ENCODE results near the gene FBXO39. TPM values are rescaled to one million over a fixed set of nuclear protein-coding genes. Genes with fewer than 3 reads are reported as not detected.
A peak's percentile ranks its signal among the peaks of the same experiment; 100 is the strongest.

The FBXO39 gene
- total RNA-seq, 1 donor from 2014 or later = not detected

GRCh38 chr17:6818938-6819337 is 42.9 kb downstream of the FBXO39 start:
- H3K4me1 Mint-ChIP-seq (ENCODE audit: unreplicated experiment) = no peaks in the 10 kb centered on the region
- DNase-seq (ENCODE audit: extremely low spot score, unreplicated experiment) = no peak
- H3K27me3 Mint-ChIP-seq = peaks cover 23% of the 10 kb centered on the region
- H3K9me3 Mint-ChIP-seq = no peaks in the 10 kb centered on the region
- no peak overlapping the region for H3K4me3 Mint-ChIP-seq
- TF ChIP-seq CTCF (conservative IDR thresholded peaks at IDR 0.05) = no peak
- no peak overlapping the region for H3K27ac Mint-ChIP-seq
- H3K36me3 Mint-ChIP-seq = no peaks in the 10 kb centered on the region

GRCh38 chr17:6823011-6823442 is 47.0 kb downstream of the FBXO39 start:
- H3K27ac Mint-ChIP-seq = no peak overlapping the region
- no peaks in the 10 kb centered on the region for H3K9me3 Mint-ChIP-seq
- H3K4me3 Mint-ChIP-seq = no peak overlapping the region
- no peaks in the 10 kb centered on the region for H3K4me1 Mint-ChIP-seq (ENCODE audit: unreplicated experiment)
- no peak for DNase-seq (ENCODE audit: extremely low spot score, unreplicated experiment)
- H3K27me3 Mint-ChIP-seq = peaks cover 28% of the 10 kb centered on the region
- TF ChIP-seq CTCF (conservative IDR thresholded peaks at IDR 0.05) = no peak
- no peaks in the 10 kb centered on the region for H3K36me3 Mint-ChIP-seq

- Mint-ChIP-seq H3K27ac (no peak overlapping the region), H3K9me3 (no peaks in the 10 kb centered on the region), H3K4me3 (no peak overlapping the region), H3K4me1 (ENCODE audit: unreplicated experiment) (no peaks in the 10 kb centered on the region), H3K27me3 (peaks cover 68% of the 10 kb centered on the region), H3K36me3 (no peaks in the 10 kb centered on the region)
- DNase-seq (ENCODE audit: extremely low spot score, unreplicated experiment) = no peak
- TF ChIP-seq CTCF (conservative IDR thresholded peaks at IDR 0.05) = no peak
Observed at GRCh38 chr17:6830383-6830986, 54.5 kb downstream of the FBXO39 start.

GRCh38 chr17:6831661-6832263 is 55.7 kb downstream of the FBXO39 start, which contains the start of gene TEKT1:
TSS of gene TEKT1 (minus strand) at chr17:6831729. CDS start at chr17:6830376, 1,353 bp downstream.
- H3K27me3 Mint-ChIP-seq = peaks cover 78% of the 10 kb centered on the region
- peak within 1 kb of the TSS; percentile 87 for H3K4me3 Mint-ChIP-seq
- no peaks in the 10 kb centered on the region for H3K4me1 Mint-ChIP-seq (ENCODE audit: unreplicated experiment)
- no peaks in the 10 kb centered on the region for H3K9me3 Mint-ChIP-seq
- peak; percentile 79 for DNase-seq (ENCODE audit: extremely low spot score, unreplicated experiment)
- no peak for TF ChIP-seq CTCF (conservative IDR thresholded peaks at IDR 0.05)
- no peaks in the 10 kb centered on the region for H3K36me3 Mint-ChIP-seq
- peak within 1 kb of the TSS; percentile 55 for H3K27ac Mint-ChIP-seq

Other genes starting within 250 kb of the FBXO39 start
- 4.3 and 7.7 TPM in 2 replicates for gene PITPNM3, start 219.7 kb upstream of the FBXO39 start, total RNA-seq (ENCODE audit: low replicate concordance)
- 26.4 and 33.7 TPM in 2 replicates for gene KIAA0753, start 135.5 kb upstream of the FBXO39 start, total RNA-seq (ENCODE audit: low replicate concordance)
- 83.2 and 90.6 TPM in 2 replicates for gene TXNDC17, start 135.2 kb upstream of the FBXO39 start, total RNA-seq (ENCODE audit: low replicate concordance)
- gene MED31, start 124.6 kb upstream of the FBXO39 start, total RNA-seq (ENCODE audit: low replicate concordance) = 17.6 and 25.3 TPM in 2 replicates
- 3.9 and 4.3 TPM in 2 replicates for gene C17orf100, start 124.5 kb upstream of the FBXO39 start, total RNA-seq (ENCODE audit: low replicate concordance)
- gene SLC13A5, start 62.8 kb upstream of the FBXO39 start, total RNA-seq (ENCODE audit: low replicate concordance) = 2.2 and 2.9 TPM in 2 replicates
- 2.1 and 7.8 TPM in 2 replicates for gene XAF1, start 20.2 kb upstream of the FBXO39 start, total RNA-seq (ENCODE audit: low replicate concordance)
- 0.24 and 1.6 TPM in 2 replicates for gene TEKT1, start 55.5 kb downstream of the FBXO39 start, total RNA-seq (ENCODE audit: low replicate concordance)
- gene ALOX12, start 219.8 kb downstream of the FBXO39 start, total RNA-seq (ENCODE audit: low replicate concordance) = 0.34 and 2.1 TPM in 2 replicates
- gene RNASEK, start 236.4 kb downstream of the FBXO39 start, total RNA-seq (ENCODE audit: low replicate concordance) = 176 and 208 TPM in 2 replicates
- not detected in 2 replicates for gene BCL6B, start 246.8 kb downstream of the FBXO39 start, total RNA-seq (ENCODE audit: low replicate concordance)